ENCODE data around the gene CSNK1D. TPM values are rescaled to one million over a fixed set of nuclear protein-coding genes. Genes with fewer than 3 reads are reported as not detected.

The CSNK1D gene
- total RNA-seq, 1 donor from 2014 or later: 227 TPM

GRCh38 chr17:82272495-82273326 lies 789 bp downstream of the CSNK1D start:
- Mint-ChIP-seq H3K27me3 (peaks cover 4% of the 10 kb centered on the region), H3K27ac (peak overlapping the region; percentile 100), H3K36me3 (ENCODE audit: insufficient read depth) (peaks cover 26% of the 10 kb centered on the region), H3K9me3 (ENCODE audit: low read depth) (no peaks in the 10 kb centered on the region), H3K4me3 (ENCODE audit: low read depth) (peak overlapping the region; percentile 96), H3K4me1 (ENCODE audit: low read depth) (peaks cover 54% of the 10 kb centered on the region)
- peak; percentile 39 for DNase-seq (ENCODE audit: low spot score, unreplicated experiment)
- no peak for TF ChIP-seq CTCF (IDR thresholded peaks at IDR 0.05; ENCODE audit: unreplicated experiment)

GRCh38 chr17:82271401-82271800 lies 2.1 kb downstream of the CSNK1D start:
- no peak for DNase-seq (ENCODE audit: low spot score, unreplicated experiment)
- Mint-ChIP-seq H3K4me1 (ENCODE audit: low read depth) (peaks cover 57% of the 10 kb centered on the region), H3K27me3 (peaks cover 4% of the 10 kb centered on the region), H3K4me3 (ENCODE audit: low read depth) (peak overlapping the region; percentile 96), H3K9me3 (ENCODE audit: low read depth) (no peaks in the 10 kb centered on the region), H3K27ac (peak overlapping the region; percentile 73), H3K36me3 (ENCODE audit: insufficient read depth) (peaks cover 28% of the 10 kb centered on the region)
- no peak for TF ChIP-seq CTCF (IDR thresholded peaks at IDR 0.05; ENCODE audit: unreplicated experiment)

- no peak for DNase-seq (ENCODE audit: low spot score, unreplicated experiment)
- H3K36me3 Mint-ChIP-seq (ENCODE audit: insufficient read depth): peaks cover 32% of the 10 kb centered on the region
These were observed 2.8 kb downstream of the CSNK1D start for GRCh38 chr17:82270651-82271050.

GRCh38 chr17:82269882-82270500 lies 3.5 kb downstream of the CSNK1D start:
- Mint-ChIP-seq H3K27me3 (peaks cover 1% of the 10 kb centered on the region), H3K9me3 (ENCODE audit: low read depth) (no peaks in the 10 kb centered on the region), H3K4me1 (ENCODE audit: low read depth) (peaks cover 55% of the 10 kb centered on the region), H3K4me3 (ENCODE audit: low read depth) (peak overlapping the region; percentile 96), H3K36me3 (ENCODE audit: insufficient read depth) (peaks cover 33% of the 10 kb centered on the region), H3K27ac (peak overlapping the region; percentile 76)
- no peak for TF ChIP-seq CTCF (IDR thresholded peaks at IDR 0.05; ENCODE audit: unreplicated experiment)
- DNase-seq (ENCODE audit: low spot score, unreplicated experiment): no peak

More at GRCh38 chr17:82270651-82271050, 2.8 kb downstream of the CSNK1D start:
- peak overlapping the region; percentile 61 for H3K27ac Mint-ChIP-seq
- no peaks in the 10 kb centered on the region for H3K9me3 Mint-ChIP-seq (ENCODE audit: low read depth)
- H3K27me3 Mint-ChIP-seq: peaks cover 4% of the 10 kb centered on the region
- peak overlapping the region; percentile 96 for H3K4me3 Mint-ChIP-seq (ENCODE audit: low read depth)
- TF ChIP-seq CTCF (IDR thresholded peaks at IDR 0.05; ENCODE audit: unreplicated experiment): no peak
- peaks cover 57% of the 10 kb centered on the region for H3K4me1 Mint-ChIP-seq (ENCODE audit: low read depth)

- no peak for TF ChIP-seq CTCF (IDR thresholded peaks at IDR 0.05; ENCODE audit: unreplicated experiment)
- Mint-ChIP-seq H3K27ac (peak overlapping the region; percentile 76), H3K4me3 (ENCODE audit: low read depth) (peak overlapping the region; percentile 52), H3K27me3 (no peaks in the 10 kb centered on the region), H3K9me3 (ENCODE audit: low read depth) (no peaks in the 10 kb centered on the region), H3K4me1 (ENCODE audit: low read depth) (peaks cover 52% of the 10 kb centered on the region), H3K36me3 (ENCODE audit: insufficient read depth) (peaks cover 37% of the 10 kb centered on the region)
- no peak for DNase-seq (ENCODE audit: low spot score, unreplicated experiment)
These were observed 4.2 kb downstream of the CSNK1D start for GRCh38 chr17:82269138-82269881.
